GM12864 (cell line): ENCODE results near the gene SPI1.
A peak's percentile ranks its signal among the peaks of the same experiment; 100 is the strongest.

Source experiments
- DNase-seq: peaks from one replicate; pipeline ENCODE4 v3.0.0-alpha.2; 2011; ENCODE audit warnings: low read depth
- H3K4me3 ChIP-seq: 2 replicates; pipeline ENCODE4 v1.5.1; 2011; ENCODE audit warnings: mild to moderate bottlenecking, low read depth, low read length, control low read depth
- TF ChIP-seq, protein P1 (sequence below): IDR thresholded peaks from 2 replicates; pipeline ENCODE4 v1.5.1; 2011; ENCODE audit warnings: low read depth, mild to moderate bottlenecking, moderate library complexity, low read length, control low read depth, inconsistent platforms; ENCODE audit errors: missing control alignments

The SPI1 gene

DNA sequence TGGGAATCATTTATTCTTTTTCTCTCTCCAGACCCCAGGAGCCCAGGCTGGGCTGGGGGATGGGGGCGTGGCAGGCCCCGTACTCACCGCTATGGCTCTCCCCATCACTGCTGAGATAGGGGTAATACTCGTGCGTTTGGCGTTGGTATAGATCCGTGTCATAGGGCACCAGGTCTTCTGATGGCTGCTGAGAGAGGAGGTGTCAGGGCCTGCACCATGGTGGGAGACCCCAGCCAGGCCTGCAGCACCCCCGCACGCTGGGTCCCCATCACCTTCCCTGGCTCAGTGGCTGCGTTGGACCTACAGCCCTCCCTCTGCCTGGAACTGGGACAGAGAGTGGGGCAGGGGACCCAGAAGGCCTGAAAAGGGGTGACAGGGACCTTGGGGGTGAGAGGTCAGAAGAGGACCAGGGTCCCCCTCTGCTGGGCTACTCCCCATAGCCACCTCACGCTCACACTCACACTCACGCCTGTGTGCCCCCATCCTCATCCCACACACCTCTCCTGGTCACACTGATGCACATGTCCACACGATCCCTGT, 2.7 kb downstream of the SPI1 start:
- no peak overlapping the region for H3K4me3 ChIP-seq
- TF ChIP-seq, protein P1, sequence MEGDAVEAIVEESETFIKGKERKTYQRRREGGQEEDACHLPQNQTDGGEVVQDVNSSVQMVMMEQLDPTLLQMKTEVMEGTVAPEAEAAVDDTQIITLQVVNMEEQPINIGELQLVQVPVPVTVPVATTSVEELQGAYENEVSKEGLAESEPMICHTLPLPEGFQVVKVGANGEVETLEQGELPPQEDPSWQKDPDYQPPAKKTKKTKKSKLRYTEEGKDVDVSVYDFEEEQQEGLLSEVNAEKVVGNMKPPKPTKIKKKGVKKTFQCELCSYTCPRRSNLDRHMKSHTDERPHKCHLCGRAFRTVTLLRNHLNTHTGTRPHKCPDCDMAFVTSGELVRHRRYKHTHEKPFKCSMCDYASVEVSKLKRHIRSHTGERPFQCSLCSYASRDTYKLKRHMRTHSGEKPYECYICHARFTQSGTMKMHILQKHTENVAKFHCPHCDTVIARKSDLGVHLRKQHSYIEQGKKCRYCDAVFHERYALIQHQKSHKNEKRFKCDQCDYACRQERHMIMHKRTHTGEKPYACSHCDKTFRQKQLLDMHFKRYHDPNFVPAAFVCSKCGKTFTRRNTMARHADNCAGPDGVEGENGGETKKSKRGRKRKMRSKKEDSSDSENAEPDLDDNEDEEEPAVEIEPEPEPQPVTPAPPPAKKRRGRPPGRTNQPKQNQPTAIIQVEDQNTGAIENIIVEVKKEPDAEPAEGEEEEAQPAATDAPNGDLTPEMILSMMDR, result no peak
- DNase-seq, result no peak

DNA sequence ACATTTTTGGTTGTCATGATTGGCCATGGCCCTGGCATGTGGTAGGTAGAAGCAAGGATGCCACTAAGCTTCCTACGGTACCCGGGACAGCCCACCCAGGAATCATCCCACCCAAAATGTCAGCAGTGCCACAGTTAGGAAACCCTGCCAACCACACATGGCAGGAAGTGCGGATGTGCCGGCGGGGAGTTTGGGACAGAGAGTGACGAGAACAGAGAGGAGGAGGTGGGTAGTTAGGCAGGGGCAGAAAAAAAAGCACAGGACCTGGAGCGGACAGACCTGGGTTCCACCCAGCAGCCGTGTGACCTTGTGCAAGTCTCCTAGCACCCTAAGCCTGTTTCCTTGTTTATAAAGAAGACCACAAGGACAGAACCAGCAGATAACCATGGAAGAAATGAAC, 3.3 kb downstream of the SPI1 start:
- DNase-seq, result no peak
- TF ChIP-seq, protein P1, result no peak
- no peak overlapping the region for H3K4me3 ChIP-seq

DNA sequence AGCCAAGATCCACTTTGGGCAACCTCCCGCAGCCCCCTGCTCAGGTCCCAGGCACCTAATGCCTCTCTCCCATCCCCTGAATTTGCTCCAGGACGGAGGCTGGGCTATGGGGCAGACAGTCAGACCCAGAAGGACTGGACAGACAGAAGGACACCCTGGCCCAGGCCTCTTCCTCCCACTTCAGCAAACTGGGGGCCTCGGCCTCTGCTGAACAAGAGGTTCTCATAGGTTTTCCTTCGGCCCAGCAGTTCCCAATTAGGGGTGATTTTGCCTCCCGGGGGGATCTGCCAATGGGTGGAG, 3.7 kb downstream of the SPI1 start:
- DNase-seq, result no peak
- TF ChIP-seq, protein P1, result no peak
- H3K4me3 ChIP-seq, result no peak overlapping the region

DNA sequence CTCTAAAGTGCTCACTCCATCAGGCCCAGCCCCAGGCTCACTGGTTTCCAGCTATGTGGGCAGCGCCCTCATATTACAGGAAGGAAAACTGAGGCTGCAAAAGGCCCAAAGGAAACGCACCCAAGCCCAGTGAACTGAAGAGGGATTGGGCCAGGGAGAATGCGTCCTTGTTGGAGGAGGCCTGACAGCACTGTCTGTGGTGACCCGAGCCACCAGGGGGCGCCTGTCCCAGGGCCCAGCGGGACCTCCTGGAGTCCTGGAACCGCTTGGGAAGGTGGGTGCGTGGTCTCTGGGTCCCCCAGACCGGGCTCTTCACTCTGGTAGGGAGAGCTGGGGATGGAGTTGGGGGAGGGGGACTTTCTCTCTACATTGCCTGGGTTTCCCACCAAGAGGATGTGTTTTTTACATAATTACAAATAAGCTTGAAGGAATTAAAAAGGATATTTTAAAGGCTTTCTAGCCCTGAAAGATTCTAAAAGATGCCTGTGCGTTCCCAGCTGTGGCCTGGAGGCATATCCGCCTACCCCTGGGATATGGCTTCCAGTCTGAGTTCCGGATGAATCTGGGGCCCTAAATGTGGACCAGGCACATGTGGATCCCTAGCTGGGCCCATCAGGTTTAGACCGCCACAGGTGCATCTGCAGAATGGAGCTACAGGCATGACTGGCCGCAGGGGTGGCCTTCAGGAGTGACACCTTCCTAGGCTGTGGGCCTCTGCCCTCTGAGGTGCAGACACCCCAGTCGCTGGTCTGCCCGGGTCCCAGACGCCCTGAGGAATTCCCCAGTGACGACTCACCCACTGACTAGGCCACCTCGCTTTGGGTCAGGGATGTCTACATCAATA, 4.2 kb downstream of the SPI1 start:
- no peak overlapping the region for H3K4me3 ChIP-seq
- TF ChIP-seq, protein P1, result peak; percentile 96
- no peak for DNase-seq

GRCh38 chr11:47372422-47372821, 5.9 kb downstream of the SPI1 start:
- TF ChIP-seq, protein P1, result no peak
- DNase-seq, result no peak
- no peak overlapping the region for H3K4me3 ChIP-seq

DNA sequence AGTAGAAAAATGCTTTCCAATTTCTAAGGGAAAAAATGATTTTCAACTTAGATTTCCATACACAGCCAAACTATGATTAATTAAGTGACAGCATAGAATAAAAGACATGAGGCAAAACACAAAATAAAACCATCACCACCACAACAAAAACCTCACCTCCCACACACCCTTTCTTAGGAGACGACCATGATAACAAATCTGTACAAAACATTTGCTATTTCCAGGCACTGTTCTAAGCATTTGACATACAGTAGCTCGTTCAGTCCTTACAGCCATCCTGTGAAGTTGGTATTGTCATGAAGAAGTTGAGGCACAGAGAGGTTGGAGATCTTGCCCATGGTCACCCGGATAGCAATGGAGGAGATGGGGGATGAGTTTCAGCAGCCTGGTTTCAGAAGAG, 8.7 kb downstream of the SPI1 start:
- TF ChIP-seq, protein P1, result no peak
- DNase-seq, result no peak
- H3K4me3 ChIP-seq, result no peak overlapping the region

DNA sequence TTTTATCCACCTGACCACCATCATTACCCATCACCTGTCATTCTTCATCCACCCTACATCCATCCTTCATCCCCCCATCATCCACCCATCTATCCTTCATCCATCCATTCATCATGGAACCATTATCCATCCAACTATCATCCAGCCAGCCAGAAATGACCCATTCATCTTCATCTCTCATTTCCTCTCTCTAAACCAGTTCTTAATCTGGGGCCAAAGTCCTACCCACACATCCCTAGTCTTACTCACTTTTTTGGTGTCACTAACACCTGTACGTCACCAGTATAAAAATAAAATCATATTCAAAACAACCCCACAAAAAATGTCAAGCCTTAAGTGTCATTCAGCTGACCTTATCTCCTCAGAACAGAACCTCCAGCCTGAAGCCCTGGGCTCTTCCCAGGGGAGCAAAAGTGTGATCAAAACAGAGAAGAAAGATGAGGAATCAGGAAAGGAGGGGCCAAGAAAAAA, 12.3 kb downstream of the SPI1 start:
- H3K4me3 ChIP-seq, result no peak overlapping the region
- TF ChIP-seq, protein P1, result no peak
- no peak for DNase-seq
